Kidney glomerular epithelial cell (primary cell): Measurements from ENCODE around the gene SLC27A3.

Experiments
- DNase-seq: peaks from one replicate; lab custom pipeline; 2025; lab: John Stamatoyannopoulos, UW

Gene SLC27A3, protein sequence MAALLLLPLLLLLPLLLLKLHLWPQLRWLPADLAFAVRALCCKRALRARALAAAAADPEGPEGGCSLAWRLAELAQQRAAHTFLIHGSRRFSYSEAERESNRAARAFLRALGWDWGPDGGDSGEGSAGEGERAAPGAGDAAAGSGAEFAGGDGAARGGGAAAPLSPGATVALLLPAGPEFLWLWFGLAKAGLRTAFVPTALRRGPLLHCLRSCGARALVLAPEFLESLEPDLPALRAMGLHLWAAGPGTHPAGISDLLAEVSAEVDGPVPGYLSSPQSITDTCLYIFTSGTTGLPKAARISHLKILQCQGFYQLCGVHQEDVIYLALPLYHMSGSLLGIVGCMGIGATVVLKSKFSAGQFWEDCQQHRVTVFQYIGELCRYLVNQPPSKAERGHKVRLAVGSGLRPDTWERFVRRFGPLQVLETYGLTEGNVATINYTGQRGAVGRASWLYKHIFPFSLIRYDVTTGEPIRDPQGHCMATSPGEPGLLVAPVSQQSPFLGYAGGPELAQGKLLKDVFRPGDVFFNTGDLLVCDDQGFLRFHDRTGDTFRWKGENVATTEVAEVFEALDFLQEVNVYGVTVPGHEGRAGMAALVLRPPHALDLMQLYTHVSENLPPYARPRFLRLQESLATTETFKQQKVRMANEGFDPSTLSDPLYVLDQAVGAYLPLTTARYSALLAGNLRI

DNA sequence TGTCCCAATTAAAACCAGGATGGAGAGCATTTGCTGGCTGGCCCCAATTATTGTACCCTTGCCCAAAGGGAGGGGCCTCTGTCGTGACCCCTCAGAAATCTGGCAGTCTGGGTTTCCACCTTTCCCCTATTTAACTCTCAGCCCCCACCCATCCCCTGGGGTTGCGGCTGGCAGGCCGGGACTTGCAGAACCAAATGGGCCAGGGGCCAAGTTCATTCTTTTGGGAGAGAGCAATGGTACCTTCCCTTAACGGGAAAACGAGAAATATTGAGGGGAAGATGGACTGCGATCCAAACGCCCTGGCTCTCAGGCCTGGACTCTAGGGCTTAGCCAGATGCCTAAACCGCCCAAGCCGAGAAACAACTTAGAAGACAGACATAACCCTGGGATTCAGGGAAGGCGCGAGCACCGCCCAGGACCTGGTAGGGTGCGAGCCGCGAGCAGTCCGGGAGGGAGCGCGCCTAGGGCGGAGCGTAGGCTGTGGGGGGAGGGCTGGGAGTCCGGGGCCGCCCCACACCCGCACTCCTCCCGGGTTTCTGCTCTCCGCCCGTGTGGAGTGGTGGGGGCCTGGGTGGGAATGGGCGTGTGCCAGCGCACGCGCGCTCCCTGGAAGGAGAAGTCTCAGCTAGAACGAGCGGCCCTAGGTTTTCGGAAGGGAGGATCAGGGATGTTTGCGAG is at the start of gene SLC27A3:
TSS of gene SLC27A3 (plus strand) at position 628 of the 678 bp plus-strand sequence. CDS start 91 bp downstream, outside the sequence.
- DNase-seq: peak; percentile 51

DNA sequence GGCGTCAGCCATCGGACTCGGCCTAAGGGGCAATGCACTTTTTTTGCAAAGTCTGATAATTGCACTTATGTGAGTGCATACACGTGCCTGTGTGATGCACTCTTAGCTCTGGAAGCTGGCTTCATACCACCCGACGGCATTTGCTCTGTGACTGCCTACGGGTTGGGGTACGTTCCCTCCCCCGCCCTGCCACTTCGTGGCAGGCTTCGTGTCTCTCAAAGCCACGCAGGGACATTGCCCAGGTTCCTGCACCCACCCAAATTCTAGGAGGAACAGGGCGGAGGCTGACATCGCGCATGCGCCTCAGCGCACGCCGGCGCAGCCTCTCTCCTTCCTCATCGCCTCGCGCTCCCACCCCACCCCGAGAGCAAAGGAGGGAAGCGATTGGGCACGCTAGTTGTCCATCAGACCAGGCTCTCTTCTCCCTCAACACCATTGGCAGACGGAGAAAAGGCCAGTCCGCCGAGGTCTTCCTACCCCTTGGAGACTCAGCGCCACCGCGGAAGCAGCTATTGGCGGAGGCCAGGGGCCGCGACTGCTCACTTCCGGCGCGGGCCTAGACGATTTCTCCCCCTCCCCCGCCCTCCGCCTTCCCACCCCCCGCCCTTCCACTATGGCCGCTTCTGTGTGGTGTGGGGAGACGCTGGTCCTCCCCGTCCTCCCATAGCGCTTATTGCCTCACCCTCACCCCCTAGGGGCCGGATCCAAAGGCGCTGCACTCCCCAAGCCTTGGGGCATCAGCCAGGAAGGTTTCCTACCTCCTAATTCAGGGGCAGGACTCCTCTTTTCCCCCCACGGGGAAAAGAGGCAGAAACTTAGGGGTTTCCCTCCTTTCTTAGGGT is 47.5 kb upstream of the SLC27A3 start, which contains the start of gene INTS3:
TSS of gene INTS3 (plus strand) at position 588 of the 842 bp plus-strand sequence. CDS start 585 bp downstream, outside the sequence.
- DNase-seq: peak; percentile 98

DNA sequence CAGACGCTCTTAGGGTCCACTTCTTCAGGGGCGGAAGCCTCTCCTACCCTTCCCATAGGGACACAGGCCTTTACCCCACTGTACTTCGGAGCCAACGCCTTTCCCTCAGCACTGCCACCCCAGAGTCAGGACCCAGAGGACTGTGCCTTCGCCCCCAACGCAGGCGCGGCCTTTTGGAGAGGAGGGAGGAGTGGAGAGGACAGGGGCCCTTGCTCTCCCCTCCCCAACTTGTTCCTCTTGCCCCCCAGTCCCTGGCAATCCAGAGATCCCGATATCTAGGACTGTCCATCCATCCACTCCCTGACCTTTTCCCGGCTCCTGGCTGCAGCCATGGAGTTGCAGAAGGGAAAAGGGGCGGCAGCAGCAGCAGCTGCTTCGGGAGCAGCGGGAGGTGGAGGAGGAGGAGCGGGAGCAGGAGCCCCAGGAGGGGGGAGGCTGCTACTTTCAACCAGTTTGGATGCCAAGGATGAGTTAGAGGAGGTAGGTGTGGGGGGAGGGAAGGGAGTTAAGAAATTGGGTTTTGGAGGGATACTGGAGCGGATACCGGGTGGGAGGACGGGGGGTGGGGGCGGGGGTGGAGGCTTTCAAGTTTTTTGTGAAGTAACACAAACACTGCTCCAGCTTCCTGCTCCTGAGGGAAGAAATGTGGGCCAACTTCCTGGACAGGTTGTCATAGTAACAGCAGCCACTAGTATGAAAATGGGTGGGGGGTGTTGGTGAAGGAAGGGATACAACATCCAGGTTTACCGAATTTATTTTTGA is 46.7 kb upstream of the SLC27A3 start:
- peak; percentile 64 for DNase-seq

DNA sequence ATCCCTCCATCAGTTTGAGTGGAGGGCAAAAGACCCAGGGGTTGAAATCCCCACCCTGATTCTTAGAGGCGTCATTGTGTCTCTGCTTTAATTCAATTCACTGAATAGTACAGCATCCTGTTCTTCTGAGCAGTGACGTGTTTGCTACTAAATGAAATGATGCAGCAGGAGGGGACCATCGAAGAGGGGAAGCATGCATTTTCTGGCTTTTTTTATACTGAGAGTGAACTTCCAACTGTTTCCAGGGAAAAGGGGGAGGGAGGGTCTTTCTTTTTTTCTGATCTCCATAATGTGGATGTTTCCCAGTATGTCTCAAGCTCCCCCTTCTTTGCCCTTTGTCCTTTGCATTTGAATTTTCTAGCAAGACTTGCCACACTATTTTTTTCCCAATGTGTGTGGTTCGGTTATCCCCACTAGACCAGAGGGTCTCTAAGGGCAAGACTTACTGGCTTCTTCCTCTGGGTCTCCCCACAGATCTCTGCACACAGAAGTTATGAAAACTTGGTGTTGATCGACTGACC is 44.7 kb upstream of the SLC27A3 start:
- DNase-seq: no peak

DNA sequence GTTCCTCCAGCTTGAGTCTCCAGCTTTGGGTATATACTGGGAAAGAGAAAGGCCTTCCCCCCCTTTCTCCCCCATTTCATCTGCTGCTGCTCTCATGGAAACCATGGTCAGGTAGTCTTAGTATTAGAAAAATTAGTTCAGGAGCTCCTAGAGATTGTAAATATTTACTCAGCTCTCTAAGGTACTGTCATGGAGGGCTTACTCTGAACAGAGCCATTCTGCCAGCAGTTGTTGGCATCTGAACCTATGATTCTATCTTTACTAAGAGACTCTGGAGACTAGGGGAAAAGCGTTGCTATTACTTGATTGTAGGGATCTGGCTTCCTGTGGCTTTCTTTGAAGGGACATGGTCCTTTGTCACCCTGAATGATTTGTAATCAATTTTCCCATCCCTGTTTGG is 41.2 kb upstream of the SLC27A3 start:
- no peak for DNase-seq

DNA sequence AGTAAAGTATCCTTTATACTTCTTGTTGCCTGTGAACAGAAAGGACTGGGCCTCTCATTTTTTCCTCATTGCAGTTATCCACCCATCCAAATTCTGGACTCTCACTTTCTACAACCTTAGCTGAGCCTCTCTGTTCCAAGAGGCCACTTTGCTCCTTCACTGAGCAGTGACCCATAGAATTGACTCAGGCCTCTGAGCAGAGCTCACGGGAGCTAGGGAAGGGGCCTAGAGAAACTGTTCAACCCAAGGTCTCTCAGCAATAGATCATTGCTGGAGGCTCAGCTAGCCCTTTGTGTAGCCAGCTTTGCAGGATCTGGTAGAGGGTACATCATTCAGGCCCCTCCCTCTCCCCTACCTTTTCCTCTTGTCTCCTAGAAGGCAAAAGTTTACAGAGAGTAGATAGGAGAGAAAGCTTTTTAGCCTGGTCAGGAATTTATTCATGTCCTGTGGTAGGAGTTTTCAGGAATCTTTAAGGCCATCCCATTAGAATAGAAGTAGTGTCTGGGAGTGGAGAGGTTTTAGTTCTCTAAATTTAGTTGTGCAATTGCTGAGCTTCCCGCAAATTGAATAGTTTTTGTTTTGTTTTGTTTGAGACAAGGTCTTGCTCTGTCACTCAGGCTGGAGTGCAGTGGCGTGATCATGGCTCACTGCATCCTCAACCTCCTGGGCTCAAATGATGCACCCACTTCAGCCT is 40.7 kb upstream of the SLC27A3 start:
- no peak for DNase-seq

DNA sequence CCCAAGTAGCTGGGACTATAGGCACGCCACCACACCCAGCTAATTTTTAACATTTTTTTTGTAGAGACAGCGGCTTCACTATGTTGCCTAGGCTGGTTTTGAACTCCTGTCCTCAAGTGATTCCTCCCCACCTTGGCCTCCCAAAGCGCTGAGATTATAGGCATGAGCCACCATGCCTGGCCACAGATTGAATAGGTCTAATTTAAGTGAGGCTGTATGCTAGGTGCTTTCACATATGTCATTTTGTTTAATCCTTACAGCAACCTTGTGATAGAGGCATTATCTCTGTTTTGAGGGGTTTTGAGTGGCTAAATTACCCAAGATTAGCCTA is 40.2 kb upstream of the SLC27A3 start:
- DNase-seq: no peak

DNA sequence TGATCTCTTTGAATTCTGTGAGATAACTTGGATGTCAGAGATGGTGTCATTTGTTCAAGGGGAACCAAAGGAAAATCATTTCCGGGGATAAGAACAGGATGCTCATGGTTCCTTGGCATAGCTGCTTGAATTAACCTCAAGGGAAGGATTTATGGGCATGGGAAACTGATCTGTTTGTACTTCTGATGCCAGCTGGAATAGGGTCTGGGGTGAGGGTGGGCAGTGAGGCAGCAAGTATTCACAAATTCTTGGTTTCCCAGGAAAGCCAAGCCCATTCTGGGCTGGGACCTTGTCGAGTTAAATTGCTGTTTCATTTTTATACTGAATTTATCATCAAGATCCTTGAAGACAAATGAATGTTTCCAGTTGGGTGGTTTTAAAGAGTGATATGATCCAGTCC is 33.2 kb upstream of the SLC27A3 start:
- DNase-seq: peak; percentile 99

DNA sequence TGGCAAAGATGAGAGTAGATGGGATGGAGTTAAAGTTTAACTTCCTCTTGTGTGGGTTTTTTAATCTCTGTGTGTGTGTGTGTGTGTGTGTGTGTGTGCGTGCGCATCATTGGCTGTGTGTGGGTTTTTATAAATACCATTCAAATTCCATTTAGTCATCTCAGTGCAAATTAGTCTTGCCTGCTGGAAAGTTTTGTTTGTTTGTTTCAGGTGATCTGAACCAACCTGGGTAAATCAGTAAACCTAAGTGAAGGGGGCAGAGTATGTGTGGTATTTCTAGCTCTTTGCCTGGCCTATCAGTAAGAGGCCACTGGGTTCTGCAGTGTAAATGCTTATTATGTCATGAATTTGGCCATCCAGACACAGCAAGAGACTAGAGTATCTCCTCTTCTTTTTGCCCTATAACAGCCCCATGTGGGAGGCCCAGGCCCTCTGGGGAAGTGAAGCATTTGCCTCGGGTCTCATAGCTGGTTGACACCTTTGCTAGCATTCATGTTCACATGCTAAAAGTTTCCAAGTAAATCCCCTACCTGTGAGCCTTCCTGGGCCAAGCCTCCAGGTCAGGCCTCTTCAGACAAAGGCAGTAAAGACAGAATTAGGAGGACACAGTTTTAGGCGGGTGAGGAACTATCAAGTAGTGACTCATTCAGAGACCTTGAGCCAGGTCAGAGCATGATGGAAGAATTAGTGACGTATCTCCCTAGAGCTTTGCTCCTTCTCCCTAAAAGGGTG is 32.6 kb upstream of the SLC27A3 start:
- DNase-seq: peak; percentile 100

DNA sequence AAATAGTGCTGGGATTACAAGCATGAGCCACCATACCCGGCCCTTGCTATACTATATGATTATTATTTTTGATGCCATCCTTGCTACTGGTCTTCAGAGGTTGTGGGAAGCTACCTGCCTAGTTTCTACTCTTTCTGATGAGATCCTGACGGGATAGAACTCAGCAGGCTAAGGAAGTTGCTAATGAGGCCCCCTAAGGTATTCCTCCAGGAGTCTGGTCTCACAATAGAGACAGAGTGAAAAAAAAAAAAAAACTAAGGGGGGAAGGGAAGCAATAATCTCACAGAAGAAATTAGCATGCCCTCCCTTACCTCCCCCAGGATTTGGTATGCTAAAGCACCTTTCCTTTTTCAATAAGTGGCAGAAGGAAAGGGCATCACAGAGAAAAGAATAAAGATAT is 29.8 kb upstream of the SLC27A3 start:
- DNase-seq: no peak

DNA sequence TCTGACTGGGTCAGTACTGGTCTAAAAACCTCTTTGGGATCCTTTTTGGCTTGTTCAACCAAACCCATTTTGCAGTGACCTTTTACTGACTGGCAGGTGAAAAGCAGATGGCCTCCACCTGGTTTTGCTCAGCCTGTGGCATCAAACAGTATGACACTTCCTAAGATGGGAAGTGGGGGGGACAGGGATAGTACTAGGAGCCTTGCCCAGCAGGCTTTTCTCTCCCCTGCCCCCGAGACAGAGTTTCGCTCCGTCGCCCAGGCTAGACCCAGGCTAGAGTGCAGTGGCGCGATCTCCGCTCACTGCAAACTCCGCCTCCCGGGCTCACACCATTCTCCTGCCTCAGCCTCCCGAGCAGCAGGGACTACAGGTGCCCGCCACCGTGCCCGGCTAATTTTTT is 29.0 kb upstream of the SLC27A3 start:
- no peak for DNase-seq

DNA sequence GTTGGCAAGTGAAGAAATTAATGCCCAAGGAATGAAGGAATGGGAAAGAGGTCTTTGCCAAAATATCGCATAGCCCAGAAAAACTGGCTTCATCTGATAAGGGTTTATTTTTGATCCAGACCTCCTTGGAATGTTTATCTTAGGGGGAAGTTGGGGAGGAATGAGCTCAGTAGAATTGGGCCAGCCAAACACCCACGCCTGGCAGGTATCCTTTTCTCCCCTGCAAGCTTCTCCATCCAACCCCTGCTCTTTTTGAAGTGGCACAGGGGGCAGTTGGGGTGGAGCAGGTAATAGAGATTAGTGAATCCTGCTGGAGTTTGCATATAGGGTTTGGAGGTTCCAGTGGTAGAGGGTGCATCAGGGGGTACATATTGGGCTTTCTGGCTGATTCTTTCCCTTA is 26.3 kb upstream of the SLC27A3 start:
- DNase-seq: no peak

DNA sequence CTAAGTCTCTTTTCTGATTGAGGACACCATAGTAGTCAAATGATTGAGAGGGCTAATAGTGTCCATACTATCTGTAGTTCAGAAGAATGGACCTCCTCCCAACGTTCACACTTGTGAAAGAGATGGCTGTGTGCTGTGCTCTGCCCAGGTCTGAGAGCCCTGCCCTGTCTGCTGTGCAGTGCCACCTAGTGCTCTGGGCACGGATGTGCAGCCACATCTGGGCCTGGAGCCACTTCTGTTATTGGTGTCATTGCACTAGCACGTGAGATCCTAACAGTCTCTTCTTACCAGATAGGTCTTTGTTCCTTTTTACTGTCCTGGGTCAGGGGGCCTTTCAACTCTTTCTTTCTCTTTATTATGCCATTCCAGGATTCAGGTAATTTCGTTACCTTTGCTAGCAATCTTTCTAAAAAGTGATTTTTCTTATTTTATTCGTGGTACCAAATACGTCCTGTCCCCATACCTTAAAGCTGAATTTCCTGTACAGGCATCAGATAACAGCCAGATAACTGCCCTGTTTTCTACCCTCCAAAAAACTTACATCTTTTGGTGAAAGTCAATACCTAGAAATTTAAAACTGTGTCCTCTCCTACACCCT is 25.7 kb upstream of the SLC27A3 start:
- DNase-seq: peak; percentile 80

DNA sequence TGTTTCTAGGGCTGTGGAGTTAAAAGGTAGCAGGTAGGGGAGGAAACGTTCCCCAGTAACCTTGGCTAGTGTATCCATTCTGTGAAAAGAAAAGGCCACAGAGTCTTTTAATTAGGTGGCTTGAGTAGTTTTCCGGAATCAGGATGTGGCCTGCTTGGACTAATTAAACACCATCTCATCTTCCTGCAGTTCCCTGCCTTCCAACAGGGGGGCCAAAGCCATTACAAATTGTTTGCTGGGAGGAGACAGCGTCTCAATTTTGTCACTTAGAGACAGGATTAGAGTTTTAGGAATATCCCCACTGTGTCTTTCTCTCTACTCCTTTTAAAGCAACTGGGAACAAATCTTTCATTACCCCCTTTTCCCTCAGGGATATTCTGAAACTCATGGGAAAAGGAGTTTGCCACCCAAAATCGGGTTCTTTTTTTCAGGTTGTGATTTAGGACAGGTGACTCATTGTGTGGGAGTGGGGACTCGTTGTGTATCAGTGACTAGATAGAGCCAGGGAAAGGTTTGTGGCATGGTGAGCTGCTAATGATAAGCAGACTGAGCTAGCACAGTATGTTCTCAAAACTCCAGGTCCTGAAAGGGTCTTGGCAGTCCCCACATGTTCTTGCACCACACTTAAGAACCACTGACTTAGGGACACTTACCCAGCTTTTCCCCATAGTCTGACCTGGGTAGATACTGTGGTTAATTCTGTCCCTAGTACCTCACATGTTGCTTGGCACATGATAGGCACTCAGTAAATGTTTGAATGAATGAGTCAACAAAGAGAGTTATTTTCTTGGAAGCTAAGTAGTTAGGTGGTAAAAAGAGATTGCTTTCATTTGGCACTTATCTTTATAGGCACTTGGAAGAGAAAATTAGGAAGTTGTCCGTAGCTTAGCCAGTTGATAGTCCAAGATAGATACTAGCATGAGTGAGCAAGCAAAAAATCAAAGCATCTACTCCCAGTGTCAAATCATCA is 24.9 kb upstream of the SLC27A3 start:
- peak; percentile 34 for DNase-seq

DNA sequence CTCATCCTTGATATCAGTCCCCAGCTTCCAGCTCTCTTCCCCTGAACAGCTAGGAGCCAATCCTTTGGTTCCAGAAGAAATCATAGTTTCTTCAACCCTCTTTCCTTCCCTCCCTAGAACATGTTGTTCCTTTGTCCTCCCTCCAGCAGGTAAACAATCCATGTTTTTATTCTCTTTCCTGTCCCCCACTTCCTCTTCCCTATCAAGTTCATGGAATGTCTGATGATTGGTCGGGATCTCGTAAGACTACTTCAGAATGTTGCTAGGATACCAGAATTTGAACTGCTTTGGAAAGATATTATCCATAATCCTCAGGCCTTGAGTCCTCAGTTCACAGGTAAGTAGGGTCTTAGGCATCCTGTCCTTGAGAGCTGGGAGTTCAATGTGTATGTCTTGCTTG is 23.1 kb upstream of the SLC27A3 start:
- no peak for DNase-seq

DNA sequence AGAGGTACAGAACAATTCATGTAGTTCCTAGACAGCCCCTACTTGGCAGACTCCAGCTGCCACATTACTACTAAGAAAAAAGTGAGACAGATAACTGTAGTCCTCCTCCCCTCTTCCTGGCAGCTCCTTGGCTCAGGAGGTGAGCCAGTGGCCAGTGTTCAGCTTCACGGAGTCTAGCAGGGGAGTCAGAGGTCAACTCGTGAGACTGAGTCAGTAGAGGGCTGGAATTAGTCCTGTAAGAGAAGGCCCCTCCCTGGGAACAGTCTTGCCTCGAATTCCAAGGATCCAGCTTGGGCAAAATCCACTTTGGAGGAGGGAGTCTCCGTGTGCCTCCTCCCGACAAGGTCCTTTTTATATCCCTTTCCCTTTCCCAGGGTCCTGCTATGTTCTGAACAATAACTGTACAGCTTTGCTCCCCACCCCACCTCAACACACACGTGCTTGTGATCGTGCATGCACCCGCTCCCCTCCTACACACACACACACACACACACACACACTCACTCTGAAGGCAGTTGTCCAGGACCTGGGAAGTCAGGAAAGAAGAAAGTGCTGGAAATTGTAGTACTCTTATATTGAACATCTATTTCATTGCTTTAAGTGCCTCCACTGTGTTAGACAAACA is 22.5 kb upstream of the SLC27A3 start:
- DNase-seq: peak; percentile 93

DNA sequence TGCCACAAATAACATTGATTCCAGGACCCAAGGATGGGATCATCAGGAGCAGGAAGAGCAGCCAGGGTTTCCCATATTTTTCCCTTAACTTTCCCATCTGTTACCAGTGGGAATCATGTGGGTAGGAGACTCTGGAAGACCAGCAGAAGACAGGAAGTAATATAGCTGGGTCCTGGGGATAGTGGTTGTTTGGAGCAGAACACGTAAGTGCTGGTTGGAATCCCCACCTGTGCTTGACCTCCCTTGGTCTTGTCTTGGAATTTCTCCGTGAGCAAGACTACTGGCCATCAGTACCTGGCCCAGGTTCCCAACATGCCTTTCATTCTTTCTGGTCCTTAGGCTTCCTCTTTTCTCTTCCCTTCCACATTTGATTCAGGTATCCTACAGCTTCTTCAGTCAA is 20.9 kb upstream of the SLC27A3 start:
- no peak for DNase-seq

DNA sequence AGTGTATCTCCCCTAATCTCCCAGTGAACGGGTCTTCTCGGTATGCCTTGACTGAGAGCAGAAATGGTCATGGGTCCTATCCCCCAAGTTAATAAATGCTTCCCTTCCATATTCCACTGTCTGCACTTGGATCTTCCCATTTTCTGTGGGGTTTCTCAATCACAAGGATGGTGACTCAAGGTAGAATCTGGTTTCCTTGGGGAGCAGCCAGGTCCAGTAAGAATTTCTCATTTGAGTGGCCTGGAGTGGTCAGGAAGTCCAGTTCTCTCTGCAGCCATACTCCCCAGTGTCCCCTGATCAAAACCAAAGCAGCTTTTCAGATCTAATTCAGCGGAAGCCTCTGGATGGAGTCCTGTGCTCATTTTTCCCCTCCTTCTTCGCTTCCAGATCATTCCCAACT is 14.8 kb upstream of the SLC27A3 start:
- DNase-seq: no peak
